B cell (primary cell): ENCODE results near the gene CCR5. TPM values are rescaled to one million over a fixed set of nuclear protein-coding genes. Genes with fewer than 3 reads are reported as not detected.

Source experiments
- ATAC-seq: fragments of 200-7000 bp; cut with Tn5 transposase; one replicate; pipeline ENCODE4 v1.10.0; 2021; ENCODE audit warnings: low read depth, mild to moderate bottlenecking, moderate number of reproducible peaks, moderate library complexity
- CTCF ChIA-PET: fragments of 350-600 bp; sonication (Branson Sonifier 250); formaldehyde crosslinking; loops from one replicate; lab custom pipeline; 2021; ENCODE audit warnings: antibody characterized with exemption, inconsistent platforms; lab: Charles Lee
- POLR2A ChIA-PET: fragments of 350-600 bp; sonication (Branson Sonifier 250); formaldehyde crosslinking; loops from one replicate; lab custom pipeline; 2021; ENCODE audit warnings: antibody characterized with exemption; lab: Charles Lee
- DNase-seq: peaks from one replicate; pipeline ENCODE4 v3.0.0; 2013
- H2AFZ ChIP-seq: 2 replicates; pipeline ENCODE4 v1.6.1; 2012; ENCODE audit warnings: mild to moderate bottlenecking, low read depth, low read length; ENCODE audit not compliant: insufficient read depth, poor library complexity, severe bottlenecking
- H3K27ac ChIP-seq, 2 donors: 1 replicate in 1 of 2; 2 replicates in 1 of 2; pipeline ENCODE4 v1.5.1; 2012 to 2013; ENCODE audit warnings: low read length in 2 of 2, mild to moderate bottlenecking in 2 of 2, moderate library complexity in 1 of 2
- H3K27me3 ChIP-seq, 4 experiments: fragments of 200-600 bp in 1 of 4; sonication (generic) in 1 of 4; replicated peaks in 1 of 4; 1 replicate in 2 of 4; 2 replicates in 2 of 4; pipeline versions ENCODE4 v1.6.1 to v1.7.0; 2013 to 2016; ENCODE audit warnings: low read length in 3 of 4, mild to moderate bottlenecking in 2 of 4, mixed read lengths in 1 of 4, moderate library complexity in 1 of 4; ENCODE audit not compliant: insufficient read depth in 4 of 4, control insufficient read depth in 3 of 4; ENCODE audit errors: control extremely low read depth in 1 of 4
- H3K36me3 ChIP-seq, 2 experiments: replicated peaks in 1 of 2; 1 replicate in 1 of 2; 2 replicates in 1 of 2; pipeline versions ENCODE4 v1.6.1 to v1.7.1; 2013; ENCODE audit warnings: low read length in 1 of 2; ENCODE audit not compliant: insufficient read depth in 2 of 2, control insufficient read depth in 1 of 2; ENCODE audit errors: control extremely low read depth in 1 of 2, extremely low read depth in 1 of 2
- H3K4me1 ChIP-seq, 2 donors: fragments of 200-600 bp in 1 of 2; sonication (generic) in 1 of 2; 1 replicate in 1 of 2; 2 replicates in 1 of 2; pipeline versions ENCODE4 v1.5.1 to v1.6.1; 2013 to 2017; ENCODE audit warnings: low read length in 2 of 2; ENCODE audit not compliant: control insufficient read depth in 2 of 2, insufficient read depth in 2 of 2
- H3K4me2 ChIP-seq: replicated peaks from 2 replicates; pipeline ENCODE3; 2012; ENCODE audit warnings: mild to moderate bottlenecking, low read depth, low read length; ENCODE audit not compliant: poor library complexity, severe bottlenecking
- H3K4me3 ChIP-seq, 5 experiments: fragments of 200-600 bp in 1 of 5; sonication (generic) in 1 of 5; 1 replicate in 3 of 5; 2 replicates in 2 of 5; pipeline versions ENCODE4 v1.5.1 to v1.7.0; 2011 to 2016; ENCODE audit warnings: low read length in 4 of 5, mild to moderate bottlenecking in 4 of 5, low read depth in 2 of 5, control low read depth in 1 of 5, moderate library complexity in 1 of 5; ENCODE audit not compliant: insufficient read depth in 1 of 5; ENCODE audit errors: control extremely low read depth in 1 of 5, extremely low read depth in 1 of 5
- H3K79me2 ChIP-seq: fragments of 200-600 bp; sonication (generic); one replicate; pipeline ENCODE4 v1.6.0; 2016; ENCODE audit warnings: low read length; ENCODE audit not compliant: control insufficient read depth, insufficient read depth
- H3K9ac ChIP-seq: fragments of 200-600 bp; sonication (generic); 2 replicates; pipeline ENCODE4 v1.6.1; 2017; ENCODE audit warnings: mild to moderate bottlenecking, low read length, moderate library complexity
- H3K9me3 ChIP-seq, 3 donors: one replicate each; pipeline versions ENCODE4 v1.6.1 to v1.7.1; 2013; ENCODE audit warnings: low read length in 2 of 3; ENCODE audit not compliant: control insufficient read depth in 2 of 3, insufficient read depth in 1 of 3; ENCODE audit errors: control extremely low read depth in 1 of 3
- H4K20me1 ChIP-seq: 2 replicates; pipeline ENCODE4 v1.6.0; 2012; ENCODE audit warnings: mild to moderate bottlenecking, low read length; ENCODE audit not compliant: insufficient read depth, control insufficient read depth, poor library complexity, severe bottlenecking
- H3K27ac Mint-ChIP-seq: one replicate; pipeline ENCODE4 v1.8.0; 2021; ENCODE audit warnings: mixed read lengths
- H3K27me3 Mint-ChIP-seq: one replicate; pipeline ENCODE4 v1.8.0; 2021; ENCODE audit warnings: mixed read lengths
- H3K4me1 Mint-ChIP-seq: one replicate; pipeline ENCODE4 v1.8.0; 2021; ENCODE audit warnings: mixed read lengths
- H3K4me3 Mint-ChIP-seq: one replicate; pipeline ENCODE4 v1.8.0; 2021; ENCODE audit warnings: mixed read lengths
- H3K9me3 Mint-ChIP-seq: one replicate; pipeline ENCODE4 v1.8.0; 2022; ENCODE audit warnings: mixed read lengths; ENCODE audit not compliant: insufficient read depth
- EZH2 ChIP-seq: IDR thresholded peaks from 2 replicates; pipeline ENCODE4 v1.6.1; 2012; ENCODE audit warnings: borderline replicate concordance, low read depth, mild to moderate bottlenecking, moderate library complexity, low read length; ENCODE audit not compliant: insufficient read depth, poor library complexity, severe bottlenecking
- WGBS: methylation state at CpG from one replicate; pipeline ENCODE4 v1.1.5; 2013; ENCODE audit warnings: missing lambda C conversion rate; ENCODE audit not compliant: insufficient coverage; 5-methylcytosine and 5-hydroxymethylcytosine counted together
- intact Hi-C: fragments of 100-400 bp; cut with micrococcal nuclease; formaldehyde crosslinking; loops from one replicate; pipeline ENCODE4 v1.10.0; 2022
- polyA plus RNA-seq: library from polyadenylated mRNA; depleted of rRNA; stranded (reverse); fragments of >200 nt; gene quantifications from 2 replicates; pipeline ENCODE4 v1.2.3, GENCODE V29; 2012
- total RNA-seq, 2 donors: library from RNA; stranded (reverse); fragments of 120-200 nt in 1 of 2; gene quantifications; 1 replicate in 1 of 2; 2 replicates in 1 of 2; pipeline versions ENCODE4 v1.2.3 to v1.2.4, GENCODE V29; 2013 to 2022
- TF ChIP-seq, protein P1 (sequence below): fragments of 200-600 bp; IDR thresholded peaks from one replicate; pipeline ENCODE4 v1.8.0; 2022; ENCODE audit warnings: antibody characterized with exemption, mild to moderate bottlenecking

CCR5 gene
- total and polyA plus RNA-seq, 2 donors (not counting 1 experiment from before 2014, with no cell fraction given): 0.15 to 0.21 TPM

DNA sequence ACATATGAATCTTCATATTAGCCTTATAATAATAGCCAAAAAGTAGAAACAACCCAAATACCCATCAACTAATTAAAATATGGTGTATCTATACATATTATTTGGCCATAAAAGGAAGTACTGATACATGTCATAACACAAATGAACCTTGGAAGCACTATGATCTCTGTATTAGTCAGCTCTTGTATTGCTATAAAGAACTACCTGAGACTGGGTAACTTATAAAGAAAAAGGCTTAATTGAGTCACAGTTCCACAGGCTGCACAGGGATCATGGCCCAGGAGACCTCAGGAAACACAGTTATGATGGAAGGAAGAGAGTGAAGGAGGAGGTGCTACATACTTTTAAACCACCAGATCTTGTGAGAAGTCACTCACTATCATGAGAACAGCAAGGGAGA, 32.8 kb upstream of the CCR5 start:
- no peaks in the 10 kb centered on the region for H3K27me3 ChIP-seq
- Mint-ChIP-seq H3K4me1 (peaks cover 5% of the 10 kb centered on the region), H3K27ac (no peak overlapping the region), H3K9me3 (peaks cover 11% of the 10 kb centered on the region), H3K4me3 (no peak overlapping the region), H3K27me3 (no peaks in the 10 kb centered on the region)
- CTCF ChIA-PET: interaction anchor here (1.5 kb wide), 1 partner anchor 32 kb away, joined by 3 read pairs; no protein-coding TSS in a partner anchor
- POLR2A ChIA-PET: no interaction called here
- no peak overlapping the region for H2AFZ ChIP-seq
- DNase-seq: no peak
- no peak overlapping the region for H3K4me3 ChIP-seq
- no peak overlapping the region for H3K4me2 ChIP-seq
- no peaks in the 10 kb centered on the region for H3K79me2 ChIP-seq
- no peak overlapping the region for H3K27ac ChIP-seq
- peaks cover 0 to 18% (median 15%) of the 10 kb centered on the region in 3 donors for H3K9me3 ChIP-seq
- intact Hi-C loops: no loop called here
- ATAC-seq: no peak
- no peaks in the 10 kb centered on the region for H3K4me1 ChIP-seq
- no peak overlapping the region for H3K9ac ChIP-seq
- no peak for TF ChIP-seq EZH2
- TF ChIP-seq, protein P1, sequence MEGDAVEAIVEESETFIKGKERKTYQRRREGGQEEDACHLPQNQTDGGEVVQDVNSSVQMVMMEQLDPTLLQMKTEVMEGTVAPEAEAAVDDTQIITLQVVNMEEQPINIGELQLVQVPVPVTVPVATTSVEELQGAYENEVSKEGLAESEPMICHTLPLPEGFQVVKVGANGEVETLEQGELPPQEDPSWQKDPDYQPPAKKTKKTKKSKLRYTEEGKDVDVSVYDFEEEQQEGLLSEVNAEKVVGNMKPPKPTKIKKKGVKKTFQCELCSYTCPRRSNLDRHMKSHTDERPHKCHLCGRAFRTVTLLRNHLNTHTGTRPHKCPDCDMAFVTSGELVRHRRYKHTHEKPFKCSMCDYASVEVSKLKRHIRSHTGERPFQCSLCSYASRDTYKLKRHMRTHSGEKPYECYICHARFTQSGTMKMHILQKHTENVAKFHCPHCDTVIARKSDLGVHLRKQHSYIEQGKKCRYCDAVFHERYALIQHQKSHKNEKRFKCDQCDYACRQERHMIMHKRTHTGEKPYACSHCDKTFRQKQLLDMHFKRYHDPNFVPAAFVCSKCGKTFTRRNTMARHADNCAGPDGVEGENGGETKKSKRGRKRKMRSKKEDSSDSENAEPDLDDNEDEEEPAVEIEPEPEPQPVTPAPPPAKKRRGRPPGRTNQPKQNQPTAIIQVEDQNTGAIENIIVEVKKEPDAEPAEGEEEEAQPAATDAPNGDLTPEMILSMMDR: no peak
- no peaks in the 10 kb centered on the region for H3K36me3 ChIP-seq
- no peaks in the 10 kb centered on the region for H4K20me1 ChIP-seq

DNA sequence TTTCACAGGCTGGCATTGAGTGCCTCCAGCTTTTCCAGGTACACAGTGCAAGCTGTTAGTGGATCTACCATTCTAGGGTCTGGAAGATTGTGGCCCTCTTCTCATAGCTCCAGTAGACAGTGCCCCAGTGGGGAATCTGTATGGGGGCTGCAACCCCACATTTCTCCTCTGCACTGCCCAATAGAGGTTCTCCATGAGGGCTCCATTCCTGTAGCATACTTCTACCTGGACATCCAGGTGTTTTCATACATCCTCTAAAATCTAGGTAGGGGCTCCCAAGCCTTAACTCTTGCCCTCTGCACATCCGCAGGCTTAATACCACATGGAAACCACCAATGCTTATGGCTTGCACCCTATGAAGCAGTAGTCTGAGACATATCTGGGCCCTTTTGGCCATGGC, 31.9 kb upstream of the CCR5 start:
- no peak overlapping the region for H3K9ac ChIP-seq
- no peaks in the 10 kb centered on the region for H3K36me3 ChIP-seq
- Mint-ChIP-seq H3K27me3 (no peaks in the 10 kb centered on the region), H3K4me3 (no peak overlapping the region), H3K27ac (no peak overlapping the region), H3K4me1 (peaks cover 2% of the 10 kb centered on the region), H3K9me3 (peaks cover 11% of the 10 kb centered on the region)
- POLR2A ChIA-PET: no interaction called here
- TF ChIP-seq EZH2: no peak
- TF ChIP-seq, protein P1: no peak
- 100% methylated on average over 1 of the region's 1 CpG for WGBS
- H2AFZ ChIP-seq: no peak overlapping the region
- no peak for ATAC-seq
- intact Hi-C loops: no loop called here
- CTCF ChIA-PET: interaction anchor here (1.5 kb wide), 1 partner anchor 31 kb away, joined by 3 read pairs; no protein-coding TSS in a partner anchor
- H3K4me1 ChIP-seq: no peaks in the 10 kb centered on the region
- no peak for DNase-seq
- no peaks in the 10 kb centered on the region for H3K27me3 ChIP-seq
- no peak overlapping the region for H3K4me2 ChIP-seq
- no peaks in the 10 kb centered on the region for H4K20me1 ChIP-seq
- H3K79me2 ChIP-seq: no peaks in the 10 kb centered on the region
- no peak overlapping the region for H3K27ac ChIP-seq
- peaks cover 0 to 18% (median 15%) of the 10 kb centered on the region in 3 donors for H3K9me3 ChIP-seq
- H3K4me3 ChIP-seq: no peak overlapping the region
